ENCODE results near the gene EPHA7. TPM values are rescaled to one million over a fixed set of nuclear protein-coding genes. Genes with fewer than 3 reads are reported as not detected.

The EPHA7 gene
- total and polyA plus RNA-seq, 2 of the 13 experiments (the other 11 are each of a cell fraction or from before 2014, with no cell fraction given): not detected

GRCh38 chr6:93341900-93342613 lies 77.3 kb downstream of the EPHA7 start:
- CTCF ChIA-PET (ENCODE audit: low intra/inter-chr PET ratio, low total read pairs): no interaction called here
- Histone ChIP-seq H3K36me3 (replicated peaks in 1 of 2; ENCODE audit: control insufficient read depth in 1 of 2, insufficient read depth in 2 of 2, low read length in 2 of 2) (no peaks in the 10 kb centered on the region), H4K20me1 (ENCODE audit: insufficient read depth, low read length) (no peaks in the 10 kb centered on the region), H2AFZ (ENCODE audit: low read length) (no peak overlapping the region), H3K9me3 (ENCODE audit: low read length) (no peaks in the 10 kb centered on the region), H3K79me2 (ENCODE audit: insufficient read depth, low read length) (no peaks in the 10 kb centered on the region), H3K9ac (ENCODE audit: insufficient read depth, low read depth, low read length) (no peak overlapping the region), H3K4me3 (replicated peaks in 1 of 3; ENCODE audit: insufficient read depth in 1 of 3, low read depth in 2 of 3, low read length in 3 of 3) (no peak overlapping the region), H3K4me1 (ENCODE audit: insufficient read depth, low read length) (no peaks in the 10 kb centered on the region), H3K27ac (ENCODE audit: extremely low read length, insufficient read depth, low read length) (no peak overlapping the region), H3K27me3 (ENCODE audit: control insufficient read depth in 1 of 2, insufficient read depth in 2 of 2, low read length in 2 of 2) (no peaks in the 10 kb centered on the region), H3K4me2 (ENCODE audit: low read depth, low read length) (no peak overlapping the region)
- FAIRE-seq (no peak), ATAC-seq (no peak), DNase-seq (ENCODE audit: low spot score) (no peak)
- in situ Hi-C loops (cut with HindIII; ENCODE audit: extremely low pct_ligation_motif_present, low pct_unique_long_range_greater_than_20kb) (no loop called here), intact Hi-C loops (cut with micrococcal nuclease; ENCODE audit: unreplicated experiment) (no loop called here)
- POLR2A ChIA-PET: no interaction called here
- 0% methylated on average over 1 of the region's 1 CpG for WGBS (ENCODE audit: low lambda C conversion rate)
- BruUV-seq (replicated peaks): no TSS peak
- TF ChIP-seq AFF4 (CRISPR knock-in tag; IDR thresholded peaks at IDR 0.05) (no peak), ZMAT5 (CRISPR knock-in tag; IDR thresholded peaks at IDR 0.05; ENCODE audit: borderline replicate concordance, low read depth) (no peak), TAF15 (IDR thresholded peaks at IDR 0.05; ENCODE audit: low read depth, low read length, poor library complexity, severe bottlenecking) (no peak), STAT6 (CRISPR knock-in tag; IDR thresholded peaks at IDR 0.05; ENCODE audit: borderline replicate concordance) (no peak), ARID3A (IDR thresholded peaks at IDR 0.05; ENCODE audit: low read depth, low read length) (no peak), ZBTB4 (CRISPR knock-in tag; IDR thresholded peaks at IDR 0.05; ENCODE audit: borderline replicate concordance) (no peak), HMGXB4 (CRISPR knock-in tag; IDR thresholded peaks at IDR 0.05; ENCODE audit: borderline replicate concordance in 1 of 2, low read depth in 1 of 2) (no peak)
